Glutamatergic neuron (in vitro differentiated cells): ENCODE results near the gene TCL1B. TPM values are rescaled to one million over a fixed set of nuclear protein-coding genes. Genes with fewer than 3 reads are reported as not detected.

Experiments
- DNase-seq: peaks from one replicate; pipeline ENCODE4 v3.0.0; 2022
- H3K27ac Mint-ChIP-seq: one replicate; pipeline ENCODE4 v1.8.0; 2020; ENCODE audit warnings: mild to moderate bottlenecking, mixed read lengths, inconsistent platforms; ENCODE audit not compliant: unreplicated experiment
- H3K27me3 Mint-ChIP-seq: one replicate; pipeline ENCODE4 v1.8.0; 2020; ENCODE audit warnings: mild to moderate bottlenecking, moderate library complexity, mixed read lengths, inconsistent platforms; ENCODE audit not compliant: unreplicated experiment
- H3K36me3 Mint-ChIP-seq: one replicate; pipeline ENCODE4 v1.8.0; 2020; ENCODE audit warnings: mild to moderate bottlenecking, mixed read lengths, inconsistent platforms; ENCODE audit not compliant: unreplicated experiment
- H3K4me1 Mint-ChIP-seq: one replicate; pipeline ENCODE4 v1.8.0; 2020; ENCODE audit warnings: mild to moderate bottlenecking, low read depth, mixed read lengths, inconsistent platforms; ENCODE audit not compliant: unreplicated experiment
- H3K4me3 Mint-ChIP-seq: one replicate; pipeline ENCODE4 v1.8.0; 2020; ENCODE audit warnings: mild to moderate bottlenecking, mixed read lengths, inconsistent platforms; ENCODE audit not compliant: unreplicated experiment
- H3K9me3 Mint-ChIP-seq: one replicate; pipeline ENCODE4 v1.8.0; 2020; ENCODE audit warnings: mild to moderate bottlenecking, moderate library complexity, mixed read lengths, inconsistent platforms; ENCODE audit not compliant: unreplicated experiment
- CTCF ChIP-seq: fragments of 200-600 bp; sonication (generic); IDR thresholded peaks from one replicate; pipeline ENCODE4 v1.5.0; 2021; ENCODE audit not compliant: partially characterized antibody, unreplicated experiment
- total RNA-seq: library from RNA; stranded (reverse); fragmentation: NEBNext Ultra II Directional; extraction: Animal tissue kit (Norgen Biotek cat#: 25700); gene quantifications from one replicate; pipeline ENCODE4 v1.2.1, GENCODE V29; 2021; ENCODE audit not compliant: unreplicated experiment

Gene TCL1B
- total RNA-seq, 1 donor from 2014 or later: not detected

- no peak overlapping the region for H3K27ac Mint-ChIP-seq
- DNase-seq: no peak
- no peak for TF ChIP-seq CTCF
- H3K27me3 Mint-ChIP-seq: peaks cover 2% of the 10 kb centered on the region
- H3K9me3 Mint-ChIP-seq: peaks cover 3% of the 10 kb centered on the region
- no peaks in the 10 kb centered on the region for H3K4me1 Mint-ChIP-seq
- H3K36me3 Mint-ChIP-seq: peaks cover 5% of the 10 kb centered on the region
- H3K4me3 Mint-ChIP-seq: no peak overlapping the region
Measured at GRCh38 chr14:95730126-95730525, 43.9 kb downstream of the TCL1B start.

- Mint-ChIP-seq H3K27me3 (peaks cover 3% of the 10 kb centered on the region), H3K36me3 (no peaks in the 10 kb centered on the region), H3K27ac (no peak overlapping the region), H3K9me3 (no peaks in the 10 kb centered on the region), H3K4me1 (no peaks in the 10 kb centered on the region), H3K4me3 (no peak overlapping the region)
- DNase-seq: no peak
- no peak for TF ChIP-seq CTCF
Measured at GRCh38 chr14:95733212-95733611, 47.0 kb downstream of the TCL1B start.

- Mint-ChIP-seq H3K4me1 (no peaks in the 10 kb centered on the region), H3K4me3 (no peak overlapping the region), H3K27ac (no peak overlapping the region), H3K36me3 (no peaks in the 10 kb centered on the region), H3K27me3 (peaks cover 1% of the 10 kb centered on the region), H3K9me3 (peaks cover 3% of the 10 kb centered on the region)
- TF ChIP-seq CTCF: no peak
- DNase-seq: no peak
Measured at GRCh38 chr14:95739356-95739755, 53.1 kb downstream of the TCL1B start.

GRCh38 chr14:95741038-95741490, 54.8 kb downstream of the TCL1B start:
- DNase-seq: peak; percentile 30
- TF ChIP-seq CTCF: no peak
- H3K9me3 Mint-ChIP-seq: peaks cover 3% of the 10 kb centered on the region
- H3K27me3 Mint-ChIP-seq: no peaks in the 10 kb centered on the region
- H3K4me1 Mint-ChIP-seq: no peaks in the 10 kb centered on the region
- no peak overlapping the region for H3K4me3 Mint-ChIP-seq
- H3K27ac Mint-ChIP-seq: no peak overlapping the region
- no peaks in the 10 kb centered on the region for H3K36me3 Mint-ChIP-seq

GRCh38 chr14:95741781-95742180, 55.6 kb downstream of the TCL1B start:
- Mint-ChIP-seq H3K27ac (no peak overlapping the region), H3K36me3 (no peaks in the 10 kb centered on the region), H3K9me3 (peaks cover 3% of the 10 kb centered on the region), H3K27me3 (no peaks in the 10 kb centered on the region), H3K4me3 (no peak overlapping the region), H3K4me1 (no peaks in the 10 kb centered on the region)
- TF ChIP-seq CTCF: no peak
- DNase-seq: no peak

Other genes starting within 250 kb of the TCL1B start
- gene SYNE3, start 169.8 kb upstream of the TCL1B start, total RNA-seq: 7.1 TPM
- gene GLRX5, start 151.4 kb upstream of the TCL1B start, total RNA-seq: 38.9 TPM
- not detected for gene TCL1A, start 27.7 kb downstream of the TCL1B start, total RNA-seq
- gene TUNAR, start 190.4 kb downstream of the TCL1B start, total RNA-seq: 16.2 TPM